CD4-positive, alpha-beta T cell treated with Interleukin-2 at 100 ng/mL for 4 hours (primary cell): Measurements from ENCODE around the gene ECT2.
"Not testable (repeated sequence)": the region's sequence is repeated elsewhere in the genome, so short reads cannot be mapped to it uniquely, and the experiment has no call there.

Experiments used
- DNase-seq: peaks from one replicate; pipeline ENCODE4 v3.0.0-alpha.2; 2020; ENCODE audit warnings: low spot score

The ECT2 gene

GRCh38 chr3:172750368-172751174 lies at the start of gene ECT2:
Gene ECT2, plus strand, starts transcription at chr3:172750726. Its CDS starts 3,805 bp downstream, at chr3:172754531.
- peak; percentile 99 for DNase-seq

GRCh38 chr3:172700936-172701455 lies 49.5 kb upstream of the ECT2 start:
- no peak for DNase-seq

GRCh38 chr3:172701751-172702150 lies 48.8 kb upstream of the ECT2 start:
- DNase-seq: no peak

GRCh38 chr3:172702256-172702655 lies 48.3 kb upstream of the ECT2 start:
- DNase-seq: no peak

GRCh38 chr3:172702731-172703130 lies 47.8 kb upstream of the ECT2 start:
- DNase-seq: not testable (repeated sequence)

GRCh38 chr3:172704001-172704400 lies 46.5 kb upstream of the ECT2 start:
- DNase-seq: no peak

GRCh38 chr3:172705170-172705569 lies 45.4 kb upstream of the ECT2 start:
- DNase-seq: no peak

- DNase-seq: no peak
Measured at GRCh38 chr3:172707030-172707429, 43.5 kb upstream of the ECT2 start.

GRCh38 chr3:172707967-172708366 lies 42.6 kb upstream of the ECT2 start:
- no peak for DNase-seq

- DNase-seq: no peak
Measured at GRCh38 chr3:172708921-172709773, 41.4 kb upstream of the ECT2 start.

- no peak for DNase-seq
Measured at GRCh38 chr3:172709774-172710663, 40.5 kb upstream of the ECT2 start.

- DNase-seq: peak; percentile 78
Measured at GRCh38 chr3:172710664-172711453, 39.7 kb upstream of the ECT2 start, which contains the start of gene NCEH1. Gene NCEH1, minus strand, starts transcription at chr3:172711067. Its CDS starts 83 bp downstream, at chr3:172710984.

- DNase-seq: no peak
Measured at GRCh38 chr3:172711454-172711795, 39.1 kb upstream of the ECT2 start.

GRCh38 chr3:172713316-172713715 lies 37.2 kb upstream of the ECT2 start:
- no peak for DNase-seq

GRCh38 chr3:172716476-172716875 lies 34.0 kb upstream of the ECT2 start:
- no peak for DNase-seq

GRCh38 chr3:172717493-172718088 lies 32.9 kb upstream of the ECT2 start:
- peak; percentile 15 for DNase-seq

- not testable (repeated sequence) for DNase-seq
Measured at GRCh38 chr3:172722536-172723040, 27.9 kb upstream of the ECT2 start.

GRCh38 chr3:172726380-172726779 lies 24.1 kb upstream of the ECT2 start:
- DNase-seq: no peak

GRCh38 chr3:172735014-172735413 lies 15.5 kb upstream of the ECT2 start:
- no peak for DNase-seq

GRCh38 chr3:172739462-172739861 lies 11.1 kb upstream of the ECT2 start:
- no peak for DNase-seq
